NCI-H524 (cell line): ENCODE data around the gene CUX1.
"Not testable (repeated sequence)": the region's sequence is repeated elsewhere in the genome, so short reads cannot be mapped to it uniquely, and the experiment has no call there.

Experiments used
- DNase-seq, 2 experiments: peaks; one replicate each; lab custom pipeline; 2025; lab: John Stamatoyannopoulos, UW

CUX1 gene

DNA sequence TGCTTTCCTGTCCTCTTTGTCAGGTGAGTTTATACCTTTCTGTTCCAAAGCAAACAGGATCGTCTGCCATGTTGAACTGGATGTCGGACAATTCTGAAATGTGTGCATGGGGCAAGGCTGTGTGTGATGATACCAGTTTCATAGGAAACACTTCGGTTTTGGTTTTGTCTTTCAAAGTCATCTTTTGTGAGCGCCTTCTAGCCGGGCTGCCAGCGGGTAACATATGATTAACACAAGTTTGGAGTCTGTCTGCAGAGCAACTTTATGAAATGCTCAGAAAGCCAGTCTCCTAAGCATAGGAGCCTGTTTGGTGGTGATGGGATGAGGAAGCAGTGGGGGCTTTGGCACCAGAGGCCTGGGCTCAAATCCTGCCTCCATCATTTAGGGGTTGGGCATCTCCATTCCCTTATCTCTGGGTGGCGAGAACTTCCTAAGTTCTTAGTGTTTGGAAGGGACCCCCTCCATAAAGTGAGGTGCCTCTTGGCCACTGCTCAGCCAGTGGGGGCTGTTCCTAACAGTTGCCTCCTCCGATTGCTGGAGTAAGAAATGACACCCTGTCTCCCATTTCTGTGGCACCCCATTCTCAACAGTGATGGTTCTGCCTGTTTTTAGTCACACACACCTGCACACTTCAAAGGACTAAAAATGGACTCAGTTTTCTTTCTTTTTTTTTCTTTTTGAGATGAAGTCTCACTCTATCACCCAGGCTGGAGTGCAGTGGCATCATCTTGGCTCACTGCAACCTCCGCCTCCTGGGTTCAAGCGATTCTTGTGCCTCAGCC lies 36.8 kb downstream of the CUX1 start:
- no peak for DNase-seq

DNA sequence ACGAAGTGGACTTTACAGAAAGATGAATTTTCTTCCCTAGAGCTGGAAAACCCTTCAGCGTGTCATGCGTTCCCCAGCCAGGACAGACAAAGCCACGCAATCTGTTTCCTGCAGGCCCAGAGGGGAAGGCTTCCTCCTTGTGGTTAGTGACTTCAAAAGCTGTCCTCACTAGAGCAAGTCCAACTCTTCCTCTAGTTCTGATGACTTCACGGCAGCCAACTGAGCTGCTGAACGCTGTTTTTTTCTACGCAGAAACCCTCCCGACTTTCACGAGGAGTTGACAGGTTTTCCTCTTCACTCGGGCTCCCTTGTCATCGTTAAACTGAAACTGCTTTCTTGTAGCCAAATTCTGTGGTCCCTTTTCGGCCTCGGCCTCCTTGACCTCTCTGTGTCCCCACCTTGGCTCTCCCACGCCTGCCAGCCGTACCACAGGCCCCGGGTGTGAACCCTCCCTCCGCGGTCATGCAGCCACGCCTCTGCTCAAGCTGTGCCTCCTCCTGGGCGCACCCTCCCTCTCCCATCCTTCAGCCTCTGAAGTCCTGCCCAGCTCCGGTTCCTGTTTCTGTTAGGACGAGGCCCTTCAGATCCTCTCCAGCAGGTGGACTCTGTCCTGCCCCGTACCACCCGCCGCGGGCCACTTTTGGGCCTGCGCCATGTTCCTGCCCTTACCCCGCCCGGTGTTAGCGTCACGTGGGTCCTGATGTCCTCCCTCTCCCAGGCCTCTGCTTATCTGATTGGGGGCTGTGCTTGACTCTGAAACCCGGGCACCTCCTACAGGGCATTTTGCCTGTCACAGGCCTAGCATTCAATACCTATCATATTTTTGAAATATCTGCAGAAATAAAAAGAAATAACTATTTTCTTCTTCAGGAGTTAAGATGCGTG lies 39.3 kb downstream of the CUX1 start:
- DNase-seq: peak; percentile 44 to 73

DNA sequence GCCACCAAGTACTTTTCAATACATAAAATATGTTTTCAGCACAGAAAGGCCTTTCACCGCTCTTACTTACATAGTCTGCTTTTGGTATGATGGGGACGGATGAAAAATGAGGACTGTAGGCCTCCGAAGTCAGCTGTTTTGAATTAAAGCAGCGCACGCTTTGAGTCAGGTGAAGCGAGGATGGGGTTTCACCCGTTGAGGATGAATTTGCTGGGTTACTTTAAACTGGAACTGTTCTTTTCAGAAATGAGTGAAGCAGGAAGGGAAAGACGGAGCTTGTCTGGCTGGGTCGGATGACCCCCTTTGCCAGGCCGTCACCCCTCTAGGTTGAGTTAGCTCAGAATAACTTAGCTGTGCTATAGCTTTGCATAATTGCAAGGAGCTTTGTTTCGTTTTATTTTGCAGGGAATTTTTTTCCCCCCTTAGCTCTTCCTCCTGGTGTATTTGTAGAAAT lies 40.0 kb downstream of the CUX1 start:
- no peak for DNase-seq

DNA sequence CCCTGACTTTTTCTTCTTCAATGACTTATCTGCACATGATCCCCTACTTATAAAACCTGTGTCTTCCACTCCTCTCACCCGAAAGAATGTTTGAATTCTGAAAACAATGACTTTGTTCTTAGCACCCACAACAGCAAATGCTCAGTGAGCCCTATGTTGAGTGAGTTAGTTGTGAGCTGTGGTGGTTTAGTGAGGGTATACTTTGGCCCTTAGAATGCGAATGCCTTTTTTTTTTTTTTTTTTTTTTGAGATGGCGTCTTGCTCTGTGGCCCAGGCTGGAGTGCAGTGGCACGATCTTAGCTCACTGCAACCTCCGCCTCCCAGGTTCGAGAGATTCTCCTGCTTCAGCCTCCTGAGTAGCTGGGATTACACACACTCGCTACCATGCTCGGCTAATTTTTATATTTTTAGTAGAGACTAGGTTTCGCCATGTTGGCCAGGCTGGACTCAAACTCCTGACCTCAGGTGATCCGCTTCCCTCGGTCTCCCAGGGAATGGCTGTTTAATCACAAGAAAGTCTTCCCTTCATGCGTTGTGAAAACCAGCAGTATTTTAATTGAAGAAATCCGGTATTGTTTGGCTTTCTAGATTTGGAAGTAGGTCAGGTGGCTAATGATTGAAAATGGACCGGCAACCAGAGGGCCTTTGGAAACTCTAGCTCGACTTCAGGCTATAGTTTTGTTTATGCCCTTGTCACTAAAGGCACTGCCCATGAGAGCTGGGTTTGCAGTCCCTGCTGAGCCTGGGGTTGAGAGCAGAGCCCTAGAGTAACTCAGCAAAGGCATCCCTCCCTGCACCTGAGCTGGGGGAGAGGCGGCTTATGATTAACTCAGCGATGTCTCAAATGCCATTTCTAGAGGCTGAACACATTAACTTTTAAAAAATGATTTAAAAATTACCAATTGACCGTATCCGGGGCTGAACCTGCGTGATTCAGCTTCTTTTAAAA lies 41.3 kb downstream of the CUX1 start:
- no peak for DNase-seq

DNA sequence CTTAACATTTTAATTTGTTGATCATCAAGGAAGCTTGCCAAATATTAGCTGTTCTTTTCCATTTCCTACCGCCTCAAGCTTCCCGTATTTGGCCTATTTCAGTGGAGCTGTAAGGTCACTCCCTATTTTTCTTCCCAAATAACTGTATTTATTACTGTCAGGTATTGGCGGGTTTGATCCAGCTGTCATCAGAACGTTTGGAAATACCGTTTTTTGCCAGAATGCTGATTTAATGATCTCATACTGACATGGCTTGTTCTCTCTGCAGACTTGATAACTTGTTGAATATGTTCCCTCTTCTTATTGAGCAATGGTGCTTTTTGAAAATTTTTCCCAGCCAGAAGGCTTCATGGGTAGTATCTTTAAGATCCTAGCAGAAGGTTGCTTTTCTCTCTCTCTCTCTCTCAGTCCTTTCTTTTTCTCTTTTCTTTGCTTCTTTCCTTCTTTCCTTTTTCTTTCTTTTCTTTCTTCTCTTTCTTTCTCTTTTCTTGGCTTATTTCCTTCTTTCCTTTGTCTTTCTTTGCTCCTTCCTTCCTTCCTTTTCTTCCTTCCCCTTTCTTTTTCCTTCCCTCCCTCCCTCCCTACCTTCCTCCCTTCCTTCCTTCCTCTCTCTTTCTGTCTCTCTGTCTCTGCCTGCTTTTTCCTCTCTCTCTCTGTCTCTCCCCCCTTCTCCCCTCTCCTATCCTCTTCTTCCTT lies 42.1 kb downstream of the CUX1 start:
- no peak for DNase-seq

GRCh38 chr7:101860316-101861217 lies 43.1 kb downstream of the CUX1 start:
- no peak for DNase-seq

- DNase-seq: no peak
These were observed 43.9 kb downstream of the CUX1 start for GRCh38 chr7:101861218-101861775.

GRCh38 chr7:101862280-101863220 lies 45.1 kb downstream of the CUX1 start:
- peak; percentile 19 to 56 for DNase-seq

DNA sequence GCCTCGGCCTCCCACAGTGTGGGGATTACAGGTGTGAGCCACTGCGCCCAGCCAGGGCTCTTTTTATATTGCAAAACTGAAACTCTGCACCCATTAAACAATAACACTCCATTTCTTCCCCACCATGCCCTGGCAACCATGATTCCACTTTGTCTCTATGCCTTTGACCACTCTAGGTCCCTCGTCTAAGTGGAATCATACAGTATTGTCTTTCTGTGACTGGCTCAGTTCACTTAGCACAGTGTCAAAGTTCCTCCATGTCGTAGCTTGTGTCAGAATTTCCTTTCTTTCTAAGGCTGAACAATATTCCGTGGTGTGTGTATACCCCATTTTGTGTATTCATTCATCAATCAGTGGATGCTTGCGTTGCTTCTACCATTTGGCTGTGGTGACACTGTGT lies 46.2 kb downstream of the CUX1 start:
- no peak for DNase-seq

DNA sequence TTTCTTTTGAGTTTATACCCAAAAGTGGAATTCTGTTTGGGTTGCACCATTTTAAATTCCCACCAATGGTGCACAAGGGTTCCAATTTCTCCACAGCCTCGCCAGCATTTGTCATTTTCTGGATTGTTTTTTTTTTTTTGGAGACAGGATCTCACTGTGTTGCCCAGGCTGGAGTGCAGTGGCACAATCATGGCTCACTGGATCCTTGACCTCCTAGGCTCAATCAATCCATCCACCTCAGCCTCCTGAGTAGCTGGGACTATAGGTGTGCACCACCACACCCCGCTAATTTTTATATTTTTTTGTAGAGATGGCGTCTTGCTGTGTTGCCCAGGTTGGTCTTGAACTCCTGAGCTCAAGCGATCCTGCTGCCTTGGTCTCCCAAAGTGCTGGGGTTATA lies 46.6 kb downstream of the CUX1 start:
- no peak for DNase-seq

DNA sequence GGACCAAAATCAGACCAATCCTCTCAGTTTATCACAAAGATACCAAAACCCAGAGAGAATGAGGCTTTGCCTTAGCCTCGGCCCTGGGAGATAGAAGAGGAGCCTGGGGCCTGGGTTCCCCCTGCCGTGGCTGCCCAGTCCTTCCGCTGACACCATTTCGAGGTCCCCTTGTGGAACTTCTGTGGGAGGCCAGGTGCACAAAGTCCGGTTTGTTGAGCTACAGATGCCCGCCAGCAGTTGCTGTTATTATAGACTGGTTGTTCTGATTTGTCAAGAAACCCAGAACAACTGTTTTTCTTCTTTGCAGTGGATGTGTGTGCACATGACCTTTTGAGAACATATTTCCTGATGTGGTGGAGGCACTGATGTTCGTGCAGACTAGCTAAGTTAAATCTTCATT lies 47.6 kb downstream of the CUX1 start:
- DNase-seq: no peak

- DNase-seq: no peak
These were observed 48.0 kb downstream of the CUX1 start for GRCh38 chr7:101865455-101865854.

- DNase-seq: no peak
These were observed 48.9 kb downstream of the CUX1 start for GRCh38 chr7:101866328-101866727.

GRCh38 chr7:101867265-101867664 lies 49.8 kb downstream of the CUX1 start:
- no peak for DNase-seq

- not testable (repeated sequence) for DNase-seq
These were observed 50.3 kb downstream of the CUX1 start for GRCh38 chr7:101867681-101868080.

- DNase-seq: no peak
These were observed 50.9 kb downstream of the CUX1 start for GRCh38 chr7:101868191-101868950.

DNA sequence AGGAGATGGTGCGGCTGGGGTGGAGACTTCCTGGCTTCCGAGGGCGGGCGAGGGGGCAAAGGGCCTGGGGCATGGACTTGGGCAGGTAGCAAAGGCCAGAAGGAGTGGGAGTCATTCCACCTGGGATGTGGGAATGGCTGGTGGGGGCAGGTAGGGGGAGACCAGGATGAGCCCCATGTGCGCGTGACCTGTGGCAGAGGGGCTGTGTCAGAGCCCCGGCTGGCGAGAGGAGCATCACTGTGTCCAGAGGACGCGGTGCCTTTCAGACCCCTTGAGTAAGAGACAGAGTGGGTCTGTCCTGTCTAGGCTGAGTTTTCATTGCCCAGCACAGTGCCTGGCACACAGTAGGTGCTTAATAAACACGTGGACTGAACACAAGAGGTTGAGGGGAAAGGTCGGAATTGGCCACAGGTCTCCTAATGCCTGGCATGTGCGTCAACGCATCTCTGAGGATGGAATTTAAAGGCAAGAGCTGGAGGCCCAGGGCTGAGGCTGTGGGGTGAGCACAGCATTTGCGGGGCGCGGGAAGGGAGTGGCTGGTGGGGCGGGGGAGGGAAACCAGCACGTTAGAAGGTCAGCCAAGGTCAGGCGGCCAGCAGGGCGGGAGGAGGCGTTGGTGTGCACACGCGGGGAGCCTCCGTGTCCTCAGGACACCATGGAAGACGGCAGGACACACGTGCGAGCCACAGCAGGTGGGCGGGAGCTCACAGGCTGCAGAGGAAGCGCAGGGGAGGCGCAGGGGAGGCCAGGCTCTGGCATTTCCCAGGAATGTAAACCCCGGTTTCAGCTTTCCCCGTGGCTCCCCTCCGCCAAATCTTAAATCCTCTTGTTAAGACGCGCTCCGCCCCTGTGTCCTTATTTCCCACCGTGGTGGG lies 51.8 kb downstream of the CUX1 start:
- no peak for DNase-seq
